LoVo (cell line): ENCODE measurements around the gene FMNL3.
"Not testable (repeated sequence)": the region's sequence is repeated elsewhere in the genome, so short reads cannot be mapped to it uniquely, and the experiment has no call there.

Source experiments
- DNase-seq: peaks from one replicate; pipeline ENCODE4 v3.0.0-alpha.2; 2016; ENCODE audit warnings: low spot score

The FMNL3 gene, protein sequence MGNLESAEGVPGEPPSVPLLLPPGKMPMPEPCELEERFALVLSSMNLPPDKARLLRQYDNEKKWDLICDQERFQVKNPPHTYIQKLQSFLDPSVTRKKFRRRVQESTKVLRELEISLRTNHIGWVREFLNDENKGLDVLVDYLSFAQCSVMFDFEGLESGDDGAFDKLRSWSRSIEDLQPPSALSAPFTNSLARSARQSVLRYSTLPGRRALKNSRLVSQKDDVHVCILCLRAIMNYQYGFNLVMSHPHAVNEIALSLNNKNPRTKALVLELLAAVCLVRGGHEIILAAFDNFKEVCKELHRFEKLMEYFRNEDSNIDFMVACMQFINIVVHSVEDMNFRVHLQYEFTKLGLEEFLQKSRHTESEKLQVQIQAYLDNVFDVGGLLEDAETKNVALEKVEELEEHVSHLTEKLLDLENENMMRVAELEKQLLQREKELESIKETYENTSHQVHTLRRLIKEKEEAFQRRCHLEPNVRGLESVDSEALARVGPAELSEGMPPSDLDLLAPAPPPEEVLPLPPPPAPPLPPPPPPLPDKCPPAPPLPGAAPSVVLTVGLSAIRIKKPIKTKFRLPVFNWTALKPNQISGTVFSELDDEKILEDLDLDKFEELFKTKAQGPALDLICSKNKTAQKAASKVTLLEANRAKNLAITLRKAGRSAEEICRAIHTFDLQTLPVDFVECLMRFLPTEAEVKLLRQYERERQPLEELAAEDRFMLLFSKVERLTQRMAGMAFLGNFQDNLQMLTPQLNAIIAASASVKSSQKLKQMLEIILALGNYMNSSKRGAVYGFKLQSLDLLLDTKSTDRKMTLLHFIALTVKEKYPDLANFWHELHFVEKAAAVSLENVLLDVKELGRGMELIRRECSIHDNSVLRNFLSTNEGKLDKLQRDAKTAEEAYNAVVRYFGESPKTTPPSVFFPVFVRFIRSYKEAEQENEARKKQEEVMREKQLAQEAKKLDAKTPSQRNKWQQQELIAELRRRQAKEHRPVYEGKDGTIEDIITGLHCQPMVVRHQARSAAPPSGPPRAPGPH

DNA sequence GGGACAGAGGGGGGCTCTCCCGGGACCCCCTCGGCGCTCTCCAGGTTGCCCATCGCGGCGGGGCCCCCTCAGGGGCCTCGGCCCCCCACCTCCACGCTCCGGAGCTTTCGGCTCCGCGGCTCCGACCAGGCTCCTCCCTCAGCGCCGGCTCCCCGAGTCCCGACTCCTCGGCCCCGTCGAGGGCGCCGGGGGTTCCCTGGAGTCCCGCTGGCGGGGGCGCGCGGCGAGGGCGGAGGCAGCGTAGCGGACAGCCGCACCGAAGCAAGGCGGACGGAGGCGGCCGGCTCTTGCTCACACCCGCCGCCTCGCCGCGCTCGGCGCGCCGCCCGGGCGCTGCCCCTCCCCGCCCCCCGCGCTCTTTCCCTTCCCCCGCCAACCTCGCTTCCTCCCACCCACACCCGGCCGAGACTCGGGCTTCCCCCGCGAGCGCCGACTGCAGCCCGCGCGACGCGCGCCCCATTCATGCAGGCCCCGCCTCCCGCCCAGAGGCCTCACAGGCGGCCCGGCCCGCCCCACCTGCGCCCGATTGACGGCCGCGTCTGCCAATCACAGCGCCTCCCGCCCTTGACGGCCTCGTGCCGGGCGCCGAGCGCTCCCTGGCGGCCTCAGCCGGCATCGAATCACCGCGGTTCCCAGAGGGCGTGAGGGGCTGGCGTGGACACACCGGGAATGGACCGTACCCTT lies at the start of gene FMNL3:
FMNL3 (minus strand) TSS at position 278 of the 684 bp plus-strand sequence; CDS start at position 53, 225 bp downstream.
- peak; percentile 97 for DNase-seq

DNA sequence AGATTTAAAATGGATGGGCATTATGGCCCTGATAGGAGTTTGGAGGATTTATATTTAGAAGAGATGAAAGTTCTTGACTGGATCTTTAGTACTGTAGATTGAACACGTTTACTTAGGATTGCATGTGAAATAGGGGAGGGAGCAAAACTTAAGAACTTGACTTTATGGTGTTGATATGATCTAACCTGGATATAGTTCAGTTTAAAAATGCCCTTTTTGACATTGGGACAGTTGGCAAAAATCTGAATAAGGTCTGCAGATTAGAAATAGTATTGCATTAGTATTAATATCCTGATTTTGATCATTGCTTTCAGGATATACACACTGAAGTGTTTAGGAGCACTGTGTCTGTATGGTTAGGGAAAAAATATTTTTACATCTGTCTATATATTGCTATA lies 43.8 kb upstream of the FMNL3 start:
- DNase-seq: no peak

DNA sequence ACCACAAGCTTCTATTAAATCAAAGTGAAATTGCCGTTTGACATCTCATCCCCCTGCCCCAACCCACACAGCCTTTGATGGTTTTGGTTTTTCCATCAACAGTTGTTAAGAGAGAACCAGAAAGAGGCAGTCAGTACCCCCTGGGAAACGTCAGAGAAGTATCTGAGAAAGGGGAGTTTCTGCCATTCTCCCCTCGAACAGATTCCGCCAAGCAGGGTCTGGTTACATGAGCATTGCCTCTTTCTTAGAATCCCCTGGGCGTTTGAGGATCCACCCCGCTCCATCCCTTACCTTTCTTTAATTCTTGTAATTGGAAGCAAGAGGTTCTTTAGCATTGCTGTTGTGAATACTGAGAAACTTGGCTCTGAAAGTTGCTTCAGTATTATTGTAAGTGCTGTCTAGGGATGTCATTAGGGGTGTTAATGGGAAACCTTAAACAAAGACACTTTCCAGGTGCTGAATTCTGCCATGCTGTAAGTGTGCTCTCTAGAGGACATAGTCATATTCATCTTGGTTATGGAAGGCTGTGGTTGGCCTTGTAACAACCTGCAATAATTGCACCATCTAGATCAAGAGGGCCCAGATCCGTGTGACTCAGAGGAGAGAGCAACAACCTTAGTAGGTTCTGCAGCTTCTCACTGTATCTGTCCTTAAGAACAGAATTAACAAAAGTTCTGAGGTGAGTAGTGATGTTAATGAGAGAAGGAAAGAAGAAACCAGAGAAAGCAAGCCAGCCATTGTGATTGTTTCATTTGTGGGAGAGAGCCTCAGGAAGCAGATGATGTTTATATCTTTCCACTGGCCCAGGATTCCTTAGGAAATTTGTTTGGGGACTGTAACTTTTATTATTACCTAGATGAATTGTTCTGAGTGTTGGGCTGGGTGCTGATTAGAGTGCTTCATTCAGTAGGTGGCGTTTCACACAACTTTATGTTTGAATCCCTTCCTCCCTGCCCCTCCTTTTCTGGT lies 43.1 kb upstream of the FMNL3 start:
- DNase-seq: peak; percentile 57

DNA sequence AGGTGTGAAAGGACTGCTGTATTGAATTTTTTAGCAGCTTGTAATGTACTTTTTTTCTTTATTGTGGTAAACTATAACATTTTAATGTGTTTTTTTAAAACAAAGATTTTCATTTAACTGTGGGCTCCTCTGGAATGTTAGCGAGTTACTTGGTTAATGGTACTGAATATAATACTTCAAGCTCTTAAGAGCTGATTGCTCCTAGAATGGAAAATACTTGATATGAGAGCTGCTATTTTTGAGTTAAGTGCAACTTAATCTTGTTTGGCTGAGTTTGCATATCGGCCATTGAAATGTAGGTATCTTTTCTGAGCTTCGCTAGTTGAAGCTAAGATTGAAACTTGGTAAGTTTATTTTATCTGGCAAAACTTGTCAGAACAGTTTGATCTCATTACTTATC lies 41.6 kb upstream of the FMNL3 start:
- no peak for DNase-seq

DNA sequence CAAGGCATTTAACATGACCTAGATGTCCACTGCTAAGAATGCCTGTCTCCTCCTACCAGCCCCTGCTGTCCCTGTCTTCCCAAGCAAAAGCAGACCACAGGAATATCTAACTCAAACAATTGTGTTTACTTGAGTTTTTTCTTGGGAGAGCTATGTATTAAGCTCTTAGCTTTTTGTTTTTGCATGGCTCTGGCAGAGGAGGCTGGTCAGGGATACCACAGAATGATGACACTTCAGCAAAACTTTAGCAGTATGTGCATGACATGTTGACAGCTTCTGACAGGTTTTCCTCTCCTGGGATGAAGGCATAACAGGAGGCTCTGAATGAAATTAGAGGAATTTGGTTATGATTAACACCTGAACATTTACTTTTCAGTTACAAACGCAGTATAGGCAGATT lies 41.1 kb upstream of the FMNL3 start:
- peak; percentile 31 for DNase-seq

DNA sequence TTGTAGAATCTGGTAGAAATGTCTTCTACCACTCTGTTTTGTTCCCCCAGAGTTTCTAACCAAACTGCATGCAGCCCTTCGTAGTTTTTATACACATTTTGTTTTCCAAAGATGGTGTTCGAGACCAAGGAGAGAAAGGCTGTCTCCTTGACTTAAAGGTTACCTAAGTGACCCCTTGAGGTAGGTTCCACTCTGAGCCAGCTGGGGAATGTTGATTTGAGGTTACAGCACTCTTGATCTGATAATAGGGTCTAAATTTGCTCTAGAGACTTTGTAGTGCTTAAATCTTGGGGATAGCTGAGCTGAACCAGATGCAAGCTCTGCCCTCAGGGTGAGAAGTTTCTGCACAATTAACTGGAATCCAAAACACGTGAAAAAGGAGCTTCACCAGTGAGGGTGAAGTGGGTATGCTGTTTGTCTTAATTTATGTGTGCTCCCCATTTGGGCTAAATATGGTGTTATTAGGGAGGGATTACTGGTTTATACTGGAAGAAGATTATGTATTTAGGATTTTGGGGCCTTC lies 37.2 kb upstream of the FMNL3 start:
- DNase-seq: no peak

DNA sequence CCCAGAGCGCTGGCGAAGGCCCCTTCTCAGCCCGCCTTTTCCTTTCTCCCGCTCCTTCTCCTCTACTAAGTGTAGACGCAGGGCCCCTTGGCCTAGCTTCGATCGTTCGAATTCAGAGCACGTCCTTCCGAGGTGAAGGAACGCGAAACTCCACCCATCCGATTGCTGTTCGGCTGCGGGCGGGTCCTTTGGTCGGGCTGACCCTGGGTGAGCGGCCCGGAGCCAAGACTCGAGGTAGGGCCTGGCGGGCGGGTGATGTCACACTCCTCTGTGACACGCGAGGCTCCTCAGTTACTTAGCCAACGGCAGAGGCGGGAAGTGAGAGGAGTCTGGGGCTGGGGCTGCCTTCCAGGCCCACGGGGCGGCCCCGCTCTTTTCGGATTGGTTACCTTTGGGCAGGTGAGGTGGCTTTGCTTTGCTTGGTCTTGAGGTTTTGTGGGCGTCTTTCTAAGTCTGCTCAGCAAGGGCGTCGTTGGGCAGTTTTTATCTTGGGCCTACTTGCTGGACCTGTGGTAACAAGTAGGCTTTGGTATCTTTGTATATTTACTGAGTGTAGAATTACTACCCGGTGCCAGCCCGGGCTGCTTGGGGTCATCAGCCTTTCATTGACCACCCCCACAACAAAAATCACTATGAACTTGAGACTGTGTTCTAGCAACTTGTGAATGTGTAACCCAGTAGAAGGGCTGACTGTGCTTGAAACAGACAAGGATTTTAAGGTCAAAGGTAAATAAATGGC lies 34.8 kb upstream of the FMNL3 start:
- DNase-seq: peak; percentile 92

DNA sequence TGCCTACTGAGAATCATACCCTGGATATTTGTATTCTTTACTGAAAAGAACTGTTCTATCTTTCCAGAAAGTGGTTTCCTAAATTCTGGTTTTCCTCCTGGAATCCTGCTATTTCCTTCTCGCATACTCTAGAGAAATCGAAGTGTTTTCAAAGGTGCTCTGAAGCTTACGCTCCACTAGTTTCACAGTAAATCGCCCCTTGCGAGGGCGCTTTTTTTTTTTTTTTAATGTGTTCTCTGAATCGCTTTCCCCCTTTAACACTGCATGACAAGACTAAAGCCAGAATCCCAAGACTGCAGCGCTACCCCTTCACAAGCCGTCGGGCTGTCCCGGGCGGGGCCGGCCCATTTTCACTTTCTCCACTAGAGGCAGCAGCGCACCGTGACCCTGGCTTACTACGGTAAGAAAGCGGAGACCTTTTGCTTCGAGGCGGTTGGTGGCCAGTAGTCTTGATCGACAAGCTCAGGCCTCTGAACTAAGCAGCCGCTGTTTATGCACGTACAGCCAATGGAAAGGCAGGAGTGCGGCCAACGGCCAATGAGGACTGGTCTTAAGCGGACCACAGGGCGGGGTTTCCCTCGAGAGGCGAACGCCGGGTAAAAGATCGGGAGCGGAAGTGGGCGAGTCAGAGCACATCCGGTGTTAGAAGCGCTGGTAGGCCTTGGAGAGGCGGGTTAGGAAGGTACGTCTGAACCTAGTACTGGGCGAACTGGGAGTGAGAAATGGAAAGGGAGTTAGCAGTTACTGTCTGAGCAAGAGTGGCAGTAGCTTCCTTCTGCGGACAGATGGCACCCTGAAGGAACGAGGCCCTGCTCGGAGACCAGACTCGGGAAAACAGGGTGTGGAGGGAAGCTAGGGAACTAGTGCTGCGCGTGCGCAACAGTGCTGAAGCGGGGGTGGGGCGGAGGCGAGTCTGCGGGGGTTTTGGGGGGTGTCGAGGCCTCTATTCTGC lies 34.0 kb upstream of the FMNL3 start, which contains the start of gene TMBIM6:
TMBIM6 (plus strand) TSS at position 628 of the 952 bp plus-strand sequence. CDS start 10,937 bp downstream, outside the sequence.
- DNase-seq: peak; percentile 100

DNA sequence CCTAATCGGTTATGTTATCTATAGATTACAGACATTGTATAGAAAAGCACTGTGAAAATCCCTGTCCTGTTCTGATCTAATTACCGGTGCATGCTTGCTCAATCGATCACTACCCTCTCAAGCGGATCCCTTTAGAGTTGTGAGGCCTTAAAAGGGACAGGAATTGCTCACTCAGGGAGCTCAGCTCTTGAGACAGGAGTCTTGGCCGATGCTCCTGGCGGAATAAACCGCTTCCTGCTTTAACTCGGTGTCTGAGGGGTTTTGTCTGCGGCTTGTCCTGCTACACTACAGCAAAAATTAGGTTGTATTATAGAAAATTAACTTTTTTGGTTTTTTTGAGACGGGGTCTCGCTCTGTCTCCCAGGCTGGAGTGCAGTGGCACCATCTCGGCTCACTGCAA lies 33.1 kb upstream of the FMNL3 start:
- not testable (repeated sequence) for DNase-seq

DNA sequence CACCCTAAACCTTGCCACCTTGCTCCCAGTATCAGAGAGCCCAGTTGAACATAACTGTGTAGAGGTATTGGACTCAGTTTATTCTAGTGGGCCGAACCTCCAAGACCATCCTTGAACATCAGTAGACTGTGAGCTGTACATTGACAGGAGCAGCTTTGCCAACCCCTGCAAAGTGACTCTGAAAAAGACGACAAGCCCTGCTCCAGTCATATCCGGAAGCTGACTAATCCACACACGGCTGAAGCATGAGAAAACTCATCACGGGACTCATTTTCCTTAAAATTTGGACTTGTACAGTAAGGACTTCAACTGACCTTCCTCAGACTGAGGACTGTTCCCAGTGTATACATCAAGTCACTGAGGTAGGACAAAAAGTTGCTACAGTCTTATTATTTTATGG lies 31.5 kb upstream of the FMNL3 start:
- DNase-seq: not testable (repeated sequence)

DNA sequence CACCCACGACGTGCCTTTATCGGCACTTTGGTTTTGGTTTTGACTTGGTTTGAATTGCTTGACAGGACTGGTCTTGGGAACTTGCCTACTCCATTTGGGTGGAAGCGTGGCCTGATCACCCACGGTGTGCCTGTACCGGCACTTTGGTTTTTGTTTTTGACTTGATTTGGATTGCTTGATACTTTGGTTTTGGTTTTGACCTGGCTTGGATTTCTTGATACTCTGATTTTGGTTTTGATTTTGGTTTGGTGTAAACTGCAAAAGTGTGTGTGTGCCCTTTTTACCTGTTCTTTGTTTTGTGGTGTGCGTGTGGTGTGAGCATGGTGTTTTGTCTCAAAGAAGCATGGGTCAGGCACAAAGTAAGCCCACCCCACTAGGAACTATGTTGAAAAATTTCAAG lies 27.7 kb upstream of the FMNL3 start:
- not testable (repeated sequence) for DNase-seq

DNA sequence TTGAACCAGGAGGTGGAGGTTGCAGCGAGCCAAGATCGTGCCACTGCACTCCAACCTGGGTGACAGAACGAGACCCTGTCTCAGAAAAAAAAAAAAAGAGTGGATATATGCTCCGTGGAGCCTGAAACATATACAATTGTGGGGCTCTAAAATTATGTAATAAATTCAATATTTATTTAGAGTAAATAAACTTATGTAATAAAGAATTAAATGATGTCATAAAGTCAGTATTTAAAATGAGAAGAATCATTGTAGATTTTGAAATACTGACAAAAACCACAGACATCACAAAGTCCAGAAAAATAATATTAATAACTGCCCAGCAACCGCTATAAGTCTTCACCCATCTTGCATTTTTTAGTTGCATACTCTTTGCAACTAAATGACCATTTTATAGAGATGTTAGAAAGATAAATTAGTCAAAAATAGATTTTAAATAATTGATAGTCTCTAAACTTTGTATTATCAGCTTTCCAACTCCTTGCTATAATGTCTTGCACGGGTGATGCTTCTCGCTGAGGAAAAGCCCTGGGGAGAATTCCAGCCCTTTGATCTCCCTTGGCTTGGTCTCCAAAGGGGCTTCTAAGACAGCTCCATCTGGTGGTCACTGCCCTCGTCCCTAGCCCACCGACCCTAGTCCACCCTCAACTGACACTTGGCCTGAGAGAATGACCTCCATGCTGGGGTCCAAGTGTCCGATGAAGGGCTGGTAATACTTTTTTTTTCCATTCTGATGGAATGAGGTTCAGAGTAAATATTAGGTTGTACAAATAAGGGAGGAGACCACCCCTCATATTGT lies 26.2 kb upstream of the FMNL3 start:
- no peak for DNase-seq

DNA sequence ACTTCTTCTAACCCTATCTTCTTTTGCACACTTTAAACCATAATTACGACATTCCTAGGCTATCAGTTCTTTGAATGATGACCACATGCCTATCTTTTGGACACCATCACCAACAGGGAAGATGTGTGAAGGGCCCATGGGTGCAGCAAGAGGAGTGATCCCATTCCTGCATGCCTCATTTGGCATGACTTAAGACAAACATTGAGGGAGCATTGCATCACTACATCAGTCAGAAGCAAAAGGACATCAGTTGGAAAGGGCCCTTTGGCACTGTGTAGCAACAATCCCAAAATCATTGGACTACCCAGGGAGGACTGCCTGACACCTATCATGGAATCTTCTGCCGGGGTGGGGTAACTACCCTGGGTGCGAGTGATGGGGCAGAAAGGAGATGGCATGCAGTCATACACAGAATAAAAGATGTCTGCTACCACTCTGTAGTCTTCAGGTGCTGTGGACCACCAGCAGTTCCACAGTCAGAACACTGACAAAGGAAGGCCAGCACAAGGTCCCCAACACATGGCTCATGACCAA lies 23.4 kb upstream of the FMNL3 start:
- no peak for DNase-seq

DNA sequence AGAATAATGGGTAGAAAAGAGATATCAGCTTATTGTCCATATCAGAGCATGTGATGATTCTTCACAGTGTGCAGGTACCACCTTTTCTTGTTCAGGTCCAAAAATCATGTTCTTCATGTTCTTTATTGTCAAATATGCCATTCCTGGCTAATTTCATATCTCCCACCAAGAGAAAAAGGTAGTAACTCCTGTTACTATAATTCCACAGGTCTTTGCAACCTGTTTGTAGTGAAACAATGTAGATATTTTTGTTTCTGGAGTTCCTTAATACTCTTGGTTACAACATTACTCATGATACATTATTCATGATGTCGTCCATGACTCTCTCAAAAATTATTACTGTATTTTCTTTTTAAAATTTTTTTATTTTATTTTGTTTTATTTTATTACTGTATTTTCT lies 22.8 kb upstream of the FMNL3 start:
- DNase-seq: no peak

DNA sequence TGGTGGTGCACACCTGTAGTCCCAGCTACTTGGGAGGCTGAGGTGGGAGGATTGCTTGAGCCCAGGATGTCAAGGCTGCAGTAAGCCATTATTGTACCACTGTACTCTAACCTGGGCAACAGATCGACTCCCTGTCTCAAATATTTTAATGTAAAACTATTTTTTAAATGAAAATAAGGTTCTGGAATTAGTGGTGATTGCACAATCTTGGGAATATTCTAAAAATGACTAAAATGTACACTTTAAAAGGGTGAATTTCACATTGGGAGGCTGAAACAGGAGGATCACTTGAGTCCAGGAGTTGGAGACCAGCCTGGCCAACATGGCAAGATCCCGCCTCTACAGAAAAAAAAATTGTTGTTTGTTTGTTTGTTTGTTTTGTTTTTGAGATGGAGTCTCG lies 21.2 kb upstream of the FMNL3 start:
- DNase-seq: no peak

DNA sequence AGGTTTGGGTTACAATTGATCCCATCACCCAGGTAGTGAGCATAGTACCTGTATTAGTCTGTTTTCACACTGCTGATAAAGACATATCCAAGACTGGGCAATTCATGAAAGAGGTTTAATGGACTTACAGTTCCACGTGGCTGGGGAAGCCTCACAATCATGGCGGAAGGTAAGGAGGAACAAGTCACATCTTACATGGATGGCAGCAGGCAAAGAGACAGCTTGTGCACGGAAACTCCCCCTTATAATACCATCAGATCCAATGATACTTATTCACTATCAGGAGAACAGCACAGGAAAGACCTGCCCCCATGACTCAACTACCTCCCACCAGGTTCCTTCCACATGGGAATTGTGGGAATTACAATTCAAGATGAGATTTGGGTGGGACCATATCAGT lies 14.2 kb upstream of the FMNL3 start:
- DNase-seq: not testable (repeated sequence)

DNA sequence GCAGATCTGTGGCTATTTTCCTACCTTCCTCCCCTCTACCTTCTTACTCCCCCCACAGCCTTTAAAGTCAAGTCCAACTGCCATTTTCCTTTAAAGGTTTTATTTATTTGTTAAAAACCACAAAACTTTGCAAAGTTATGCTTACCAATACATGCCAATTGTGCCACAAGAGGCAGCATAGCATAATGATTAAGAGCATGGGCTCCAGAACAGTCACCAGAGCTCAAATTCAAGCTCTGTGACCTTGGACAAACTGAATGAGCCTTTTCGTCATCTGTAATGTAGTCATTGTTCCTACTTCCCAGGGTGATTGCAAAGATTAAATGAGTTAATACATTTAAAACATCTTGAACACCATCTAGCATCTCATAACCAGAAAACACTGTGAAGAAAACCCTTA lies 13.0 kb upstream of the FMNL3 start:
- DNase-seq: no peak

DNA sequence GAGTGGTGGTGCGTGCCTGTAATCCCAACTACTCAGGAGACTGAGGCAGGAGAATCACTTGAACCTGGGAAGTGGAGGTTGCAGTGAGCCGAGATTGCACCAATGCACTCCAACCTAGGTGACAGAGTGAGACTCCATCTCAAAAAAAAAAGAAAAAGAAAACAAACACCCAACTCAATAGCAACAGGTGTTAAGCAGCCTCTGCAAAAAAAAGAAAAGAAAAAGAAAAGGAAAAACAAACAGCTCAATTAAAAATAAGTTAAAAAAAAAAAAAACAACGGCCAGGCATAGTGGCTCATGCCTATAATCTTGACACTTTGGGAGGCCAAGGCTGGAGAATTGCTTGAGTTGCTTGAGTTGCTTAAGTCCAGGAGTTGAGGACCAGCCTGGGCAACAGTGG lies 10.6 kb upstream of the FMNL3 start:
- not testable (repeated sequence) for DNase-seq
